ENCODE measurements around the gene TMEM143.

TMEM143 gene

GRCh38 chr19:48361912-48362311, 1.8 kb downstream of the TMEM143 start:
- no peak for DNase-seq (ENCODE audit: low read depth in 1 of 2, low spot score in 1 of 2)

- no peak for DNase-seq (ENCODE audit: low read depth in 1 of 2, low spot score in 1 of 2)
Measured at GRCh38 chr19:48359123-48359522, 4.6 kb downstream of the TMEM143 start.

GRCh38 chr19:48355365-48355954, 8.3 kb downstream of the TMEM143 start:
- DNase-seq (ENCODE audit: low read depth in 1 of 2, low spot score in 1 of 2), result no peak

GRCh38 chr19:48354332-48354992, 9.3 kb downstream of the TMEM143 start:
- no peak for DNase-seq (ENCODE audit: low read depth in 1 of 2, low spot score in 1 of 2)

GRCh38 chr19:48353677-48354076, 10.1 kb downstream of the TMEM143 start:
- no peak for DNase-seq (ENCODE audit: low read depth in 1 of 2, low spot score in 1 of 2)

GRCh38 chr19:48351341-48351752, 12.4 kb downstream of the TMEM143 start:
- DNase-seq (ENCODE audit: low read depth in 1 of 2, low spot score in 1 of 2), result peak; percentile 59 to 76

- no peak for DNase-seq (ENCODE audit: low read depth in 1 of 2, low spot score in 1 of 2)
Measured at GRCh38 chr19:48350856-48351255, 12.9 kb downstream of the TMEM143 start.

- no peak for DNase-seq (ENCODE audit: low read depth in 1 of 2, low spot score in 1 of 2)
Measured at GRCh38 chr19:48348737-48349136, 15.0 kb downstream of the TMEM143 start.

- DNase-seq (ENCODE audit: low read depth in 1 of 2, low spot score in 1 of 2), result no peak
Measured at GRCh38 chr19:48348045-48348444, 15.7 kb downstream of the TMEM143 start.

GRCh38 chr19:48346191-48346590, 17.5 kb downstream of the TMEM143 start:
- no peak for DNase-seq (ENCODE audit: low read depth in 1 of 2, low spot score in 1 of 2)

GRCh38 chr19:48344892-48345291, 18.8 kb downstream of the TMEM143 start:
- DNase-seq (ENCODE audit: low read depth in 1 of 2, low spot score in 1 of 2), result no peak

GRCh38 chr19:48342841-48343540, 20.7 kb downstream of the TMEM143 start:
- DNase-seq (ENCODE audit: low read depth in 1 of 2, low spot score in 1 of 2), result no peak

- no peak for DNase-seq (ENCODE audit: low read depth in 1 of 2, low spot score in 1 of 2)
Measured at GRCh38 chr19:48342414-48342738, 21.4 kb downstream of the TMEM143 start.

- no peak for DNase-seq (ENCODE audit: low read depth in 1 of 2, low spot score in 1 of 2)
Measured at GRCh38 chr19:48341515-48342413, 22.0 kb downstream of the TMEM143 start.

GRCh38 chr19:48340995-48341394, 22.7 kb downstream of the TMEM143 start:
- DNase-seq (ENCODE audit: low read depth in 1 of 2, low spot score in 1 of 2), result no peak

GRCh38 chr19:48338802-48339503, 24.8 kb downstream of the TMEM143 start:
- DNase-seq (ENCODE audit: low read depth in 1 of 2, low spot score in 1 of 2), result no peak

- DNase-seq (ENCODE audit: low read depth in 1 of 2, low spot score in 1 of 2), result no peak
Measured at GRCh38 chr19:48338253-48338755, 25.4 kb downstream of the TMEM143 start.

GRCh38 chr19:48333467-48334384, 30.0 kb downstream of the TMEM143 start:
- peak; percentile 90 to 92 for DNase-seq (ENCODE audit: low read depth in 1 of 2, low spot score in 1 of 2)

GRCh38 chr19:48332662-48333466, 30.9 kb downstream of the TMEM143 start:
- peak; percentile 78 to 89 for DNase-seq (ENCODE audit: low read depth in 1 of 2, low spot score in 1 of 2)
